ENCODE results near the gene KCNC4.
A peak's percentile ranks its signal among the peaks of the same experiment; 100 is the strongest.

KCNC4 gene

DNA sequence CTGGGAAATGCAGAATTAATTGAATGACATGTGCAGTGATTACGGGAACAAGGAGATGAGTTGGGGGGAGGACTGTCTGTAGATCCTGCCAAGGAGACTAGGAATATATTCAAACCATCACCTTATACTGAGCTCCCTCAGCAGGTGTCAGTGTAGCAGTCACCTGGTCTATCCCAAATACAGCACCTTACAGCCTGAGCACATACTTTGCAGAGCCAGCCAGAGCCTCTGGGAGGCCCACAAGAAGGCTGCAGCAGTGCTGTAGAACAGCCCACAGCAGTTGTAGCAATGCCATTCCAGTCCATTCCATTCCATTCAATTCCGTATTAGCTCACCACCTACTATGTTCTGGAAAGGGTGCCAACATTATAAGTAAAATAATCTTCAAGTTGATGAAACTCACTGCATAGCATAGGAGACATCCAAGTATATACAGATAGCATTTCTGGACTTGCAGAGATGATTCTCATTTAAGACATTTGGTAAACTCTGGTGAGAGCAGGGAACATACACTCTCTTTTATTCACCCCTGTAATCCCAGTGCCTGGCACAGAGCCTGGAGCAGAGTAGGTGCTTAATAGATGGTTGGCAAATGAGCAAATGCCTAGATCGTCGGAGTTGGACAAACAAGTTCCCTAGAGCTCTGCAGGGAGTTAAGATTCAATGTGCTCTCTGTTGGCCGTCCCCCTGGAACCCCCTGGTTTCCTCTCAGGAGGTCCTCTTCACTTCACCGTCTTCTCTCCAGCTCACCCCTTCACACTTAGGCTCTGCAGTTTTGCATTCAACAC, 44.7 kb downstream of the KCNC4 start:
- no peak for DNase-seq (ENCODE audit: low read depth)

DNA sequence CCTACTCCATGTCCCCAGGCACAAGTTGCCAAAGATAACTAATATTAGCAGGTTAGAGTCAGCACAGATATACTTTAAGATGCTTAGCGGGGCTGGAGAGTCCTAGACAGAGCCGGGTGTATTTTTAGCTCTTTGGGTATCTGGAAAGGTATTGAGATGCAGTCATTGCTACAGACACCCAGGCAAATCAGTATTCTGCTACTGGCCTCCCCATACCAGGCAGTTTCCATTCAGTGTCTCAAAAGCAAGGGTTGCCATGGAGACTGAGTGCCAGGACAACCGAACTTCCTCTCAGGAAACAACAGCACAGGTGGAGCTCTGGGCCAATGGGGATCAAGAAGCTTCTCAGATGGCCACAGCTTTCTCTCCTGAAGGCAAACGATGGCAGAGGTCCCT, 45.3 kb downstream of the KCNC4 start:
- DNase-seq (ENCODE audit: low read depth), result no peak

DNA sequence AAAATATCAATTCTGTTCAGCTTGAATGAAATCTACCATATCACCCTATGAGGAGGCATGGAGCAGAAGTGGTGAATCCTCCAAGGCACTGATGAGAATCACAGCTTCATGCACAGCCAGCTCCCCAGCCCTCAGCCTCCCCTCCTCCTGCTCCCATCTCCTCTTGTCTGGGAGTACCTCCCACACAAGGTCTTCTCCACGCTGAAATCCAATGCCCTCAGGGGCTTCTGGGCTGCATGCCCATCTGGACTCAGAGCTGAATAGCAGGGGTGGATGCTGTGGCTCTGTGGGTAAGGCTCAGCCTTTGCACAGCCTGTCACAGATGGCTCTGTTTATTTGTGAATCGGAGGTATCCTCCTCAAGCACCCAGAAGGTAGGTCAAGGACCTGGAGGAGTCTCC, 48.6 kb downstream of the KCNC4 start:
- DNase-seq (ENCODE audit: low read depth), result peak; percentile 21

DNA sequence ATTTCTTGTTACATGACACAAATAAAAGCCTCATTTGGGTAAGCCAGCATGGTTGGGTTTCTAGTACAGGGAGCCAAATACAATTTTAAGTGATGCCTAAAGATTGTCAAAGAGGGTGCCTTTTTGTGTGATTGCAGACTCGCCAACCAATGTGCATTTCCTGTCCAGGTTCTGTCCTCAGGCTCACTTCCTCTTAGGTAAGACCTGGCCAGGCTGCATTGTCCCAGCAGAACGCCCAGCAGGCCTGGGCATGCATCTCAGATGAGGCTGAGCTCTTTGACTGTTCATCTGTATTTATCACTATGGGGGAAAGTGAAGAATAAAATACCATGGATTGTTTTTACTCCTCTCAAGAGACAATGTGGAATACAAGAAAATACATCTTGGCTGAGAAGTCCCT, 49.7 kb downstream of the KCNC4 start:
- DNase-seq (ENCODE audit: low read depth), result no peak
